SW 1271 (cell line): ENCODE data around the gene EAF1.
"Not testable (repeated sequence)": the region's sequence is repeated elsewhere in the genome, so short reads cannot be mapped to it uniquely, and the experiment has no call there.

Source experiments
- DNase-seq, 2 experiments: peaks; one replicate each; lab custom pipeline; 2025; lab: John Stamatoyannopoulos, UW

Gene EAF1

DNA sequence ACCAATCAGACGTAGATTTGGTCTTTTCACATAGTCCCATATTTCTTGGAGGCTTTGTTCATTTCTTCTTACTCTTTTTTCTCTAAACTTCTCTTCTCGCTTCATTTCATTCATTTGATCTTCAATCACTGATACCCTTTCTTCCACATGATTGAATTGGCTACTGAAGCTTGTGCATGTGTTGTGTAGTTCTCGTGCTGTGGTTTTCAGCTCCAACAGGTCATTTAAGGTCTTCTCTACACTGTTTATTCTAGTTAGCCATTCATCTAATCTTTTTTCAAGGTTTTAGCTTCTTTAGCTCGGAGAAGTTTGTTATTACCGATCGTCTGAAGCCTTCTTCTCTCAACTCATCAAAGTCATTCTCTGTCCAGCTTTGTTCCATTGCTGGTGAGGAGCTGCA is 57.2 kb downstream of the EAF1 start:
- DNase-seq, result not testable (repeated sequence)

DNA sequence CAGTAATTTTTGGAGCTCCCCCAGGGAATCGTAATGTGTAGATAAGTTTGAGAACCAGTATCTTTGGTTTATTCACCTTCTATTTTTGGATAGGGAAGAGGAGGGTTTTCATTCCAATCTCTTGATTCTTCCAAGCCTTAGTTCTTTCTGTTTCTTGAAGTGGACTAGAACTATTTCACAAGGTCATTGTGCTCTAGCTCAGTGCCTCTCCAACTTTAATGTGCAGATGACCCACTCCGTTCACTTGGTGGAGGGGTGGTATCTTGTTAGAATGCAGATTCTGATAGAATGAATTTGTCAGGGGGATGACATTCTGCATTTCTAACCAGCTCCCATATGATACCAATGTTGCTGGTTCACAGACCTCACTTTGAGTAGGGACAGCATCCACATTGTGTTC is 58.6 kb downstream of the EAF1 start:
- DNase-seq, result no peak

DNA sequence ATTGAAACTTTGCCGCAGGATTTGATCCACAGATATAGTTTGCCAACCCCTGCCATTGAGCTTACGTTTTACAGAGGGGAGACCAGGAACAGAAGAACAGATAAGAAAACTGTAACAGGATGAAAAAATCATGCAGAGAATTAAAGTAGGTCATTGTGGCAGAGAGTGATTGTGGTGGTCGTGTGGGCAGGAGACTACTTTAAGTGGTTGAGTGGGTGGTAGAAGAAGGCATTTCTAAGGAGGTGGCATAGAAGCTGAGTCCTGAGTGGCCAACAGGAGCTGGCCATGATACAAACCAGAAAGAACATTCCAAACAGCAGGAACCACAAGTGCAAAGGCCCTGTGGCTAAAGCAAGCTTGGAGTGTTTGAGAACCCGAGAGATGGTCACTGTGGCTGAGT is 59.6 kb downstream of the EAF1 start:
- DNase-seq, result no peak

DNA sequence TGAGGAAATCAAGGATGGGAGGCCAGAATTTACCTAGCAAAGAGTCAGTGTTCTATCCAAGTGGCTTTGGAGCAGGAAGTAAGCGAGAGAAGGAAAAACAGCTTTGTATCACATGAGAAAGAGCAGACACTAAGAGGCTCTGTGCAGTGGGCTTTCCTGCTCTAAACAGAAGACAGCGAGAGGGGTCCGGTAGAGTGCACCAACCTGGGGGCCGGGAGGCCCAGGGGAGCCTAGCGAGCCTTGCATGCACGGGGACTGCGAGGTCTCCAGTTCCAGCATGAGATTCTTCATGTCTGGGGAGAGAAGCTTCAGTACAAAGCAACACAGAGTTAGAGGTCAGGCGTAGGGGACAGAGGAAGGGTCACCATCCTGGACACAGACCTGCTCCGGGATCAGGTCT is 60.6 kb downstream of the EAF1 start:
- no peak for DNase-seq

DNA sequence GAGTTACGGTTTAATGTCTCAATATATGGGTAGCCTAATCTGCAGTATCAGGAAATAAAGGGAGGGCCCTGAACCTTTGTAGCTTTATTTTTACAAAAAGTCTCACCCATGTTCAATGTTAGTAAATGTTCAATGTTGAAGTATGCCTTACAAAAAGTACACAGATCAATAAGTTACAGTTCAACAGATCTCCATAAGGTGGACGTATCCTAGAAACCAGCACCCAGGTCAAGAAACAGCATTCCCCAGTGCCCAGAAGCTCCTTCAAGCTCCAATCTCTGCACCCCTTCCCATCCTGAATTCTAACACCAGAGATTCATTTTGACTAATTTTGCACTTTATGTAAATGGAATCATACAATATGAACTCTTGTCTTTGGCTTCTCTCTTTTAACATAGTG is 62.8 kb downstream of the EAF1 start:
- DNase-seq, result no peak

DNA sequence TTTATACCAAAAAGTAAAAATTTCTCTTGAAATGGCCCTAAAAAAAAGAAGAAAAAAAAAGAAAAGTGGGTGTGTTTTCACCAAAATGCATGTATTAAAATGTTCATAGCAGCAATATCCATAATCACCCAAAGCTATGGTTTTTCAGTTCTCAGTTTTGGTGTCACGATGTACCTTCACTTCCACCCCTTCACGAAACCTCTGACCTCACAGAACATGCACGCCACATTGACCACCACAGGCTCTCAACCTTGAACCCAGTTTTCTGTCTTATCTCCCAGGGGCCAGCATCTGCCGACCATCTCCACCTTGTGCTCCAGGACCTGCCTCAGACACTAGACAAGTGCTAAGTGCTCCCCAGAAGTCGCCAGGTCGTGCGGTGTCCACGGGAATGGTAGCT is 63.7 kb downstream of the EAF1 start:
- no peak for DNase-seq
